OCI-M2 (cell line): ENCODE results near the gene KRTAP10-4.
"Not testable (repeated sequence)": the region's sequence is repeated elsewhere in the genome, so short reads cannot be mapped to it uniquely, and the experiment has no call there.

Source experiments
- DNase-seq: peaks from one replicate; lab custom pipeline; 2025; ENCODE audit not compliant: unreplicated experiment; lab: John Stamatoyannopoulos, UW

KRTAP10-4 gene

DNA sequence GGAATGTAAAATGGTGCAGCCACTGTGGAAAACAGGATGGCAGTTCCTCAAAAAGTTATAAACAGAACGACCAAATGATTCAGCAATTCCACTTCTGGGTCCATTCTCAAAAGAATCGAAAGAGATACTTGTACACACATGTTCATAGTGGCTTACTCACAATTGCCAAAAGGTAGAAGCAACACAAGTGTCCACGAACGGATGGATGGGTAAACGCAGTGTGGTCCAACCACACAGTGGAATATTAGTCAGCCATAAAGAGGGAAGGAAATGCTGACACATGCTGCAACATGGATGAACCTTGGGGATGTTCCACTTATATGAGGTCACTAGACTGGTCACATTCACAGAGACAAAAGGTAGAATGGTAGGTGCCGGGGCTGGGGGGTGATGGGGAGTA, 38.8 kb upstream of the KRTAP10-4 start:
- no peak for DNase-seq

DNA sequence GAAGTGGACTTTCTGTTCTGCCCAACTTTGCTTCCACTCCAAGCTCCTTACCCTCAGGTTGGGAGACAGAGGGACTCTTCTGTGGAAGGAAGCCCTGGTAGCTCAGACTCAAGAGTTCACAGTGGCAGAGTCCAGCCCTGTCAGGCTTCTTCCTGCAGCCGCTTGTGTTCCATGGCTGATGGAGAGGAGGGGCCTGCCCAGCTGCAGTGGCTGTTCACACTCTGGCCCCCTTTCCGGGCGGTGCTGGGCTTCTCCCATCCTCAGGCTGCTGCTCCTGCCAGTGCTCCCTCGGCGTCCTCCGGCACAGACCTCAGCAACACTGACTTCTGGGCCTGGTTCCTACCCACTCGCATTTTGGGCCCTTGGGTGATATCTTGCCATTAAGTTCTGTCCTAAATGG, 37.6 kb upstream of the KRTAP10-4 start:
- DNase-seq = no peak

DNA sequence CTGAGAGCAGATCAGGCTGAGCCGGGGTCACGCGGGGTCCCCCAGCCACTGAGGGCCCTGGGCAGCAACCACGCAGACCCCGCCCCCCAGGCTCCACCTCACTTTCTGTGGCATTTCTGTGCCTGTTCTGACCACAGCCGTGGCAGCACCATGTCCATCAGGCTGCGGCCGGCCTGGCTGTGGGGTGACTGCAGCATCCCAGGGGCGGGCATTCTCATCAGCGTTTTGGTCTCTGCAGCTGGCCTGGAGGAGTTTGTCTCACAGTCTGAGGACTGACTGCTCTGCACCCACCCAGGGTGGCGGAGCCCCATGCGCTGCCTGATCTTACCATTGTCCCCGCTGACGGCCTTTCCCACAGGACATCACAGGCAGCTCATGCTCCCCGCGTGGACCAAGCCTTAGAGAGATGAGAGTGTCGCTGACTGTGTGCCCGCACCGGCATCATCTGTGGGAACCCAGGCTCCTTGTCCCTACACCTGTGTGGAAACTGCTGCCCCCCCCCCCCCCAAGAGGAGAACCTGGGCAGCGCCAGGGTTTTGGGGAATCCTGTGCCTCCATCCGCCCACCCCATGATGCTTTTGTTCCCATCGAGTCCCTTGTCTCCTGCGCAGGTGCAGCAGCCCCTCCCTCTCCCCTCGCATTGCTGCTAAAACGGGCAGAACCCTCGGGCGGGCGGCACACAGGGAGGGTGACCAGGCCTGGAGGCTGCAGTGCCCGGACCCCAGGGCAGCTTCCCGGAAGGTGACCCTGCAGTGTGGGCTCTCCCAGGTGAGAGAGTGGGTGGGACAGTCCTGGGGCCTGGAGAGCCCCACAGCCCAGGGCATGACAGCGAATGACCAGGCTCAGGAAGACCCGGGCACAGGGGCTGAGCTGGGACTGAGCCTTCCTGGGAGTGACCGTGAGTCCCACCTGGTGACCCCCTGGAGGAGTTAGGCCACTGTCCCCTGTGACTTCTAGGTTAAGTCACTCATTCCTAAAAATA, 35.3 kb upstream of the KRTAP10-4 start:
- DNase-seq = no peak

DNA sequence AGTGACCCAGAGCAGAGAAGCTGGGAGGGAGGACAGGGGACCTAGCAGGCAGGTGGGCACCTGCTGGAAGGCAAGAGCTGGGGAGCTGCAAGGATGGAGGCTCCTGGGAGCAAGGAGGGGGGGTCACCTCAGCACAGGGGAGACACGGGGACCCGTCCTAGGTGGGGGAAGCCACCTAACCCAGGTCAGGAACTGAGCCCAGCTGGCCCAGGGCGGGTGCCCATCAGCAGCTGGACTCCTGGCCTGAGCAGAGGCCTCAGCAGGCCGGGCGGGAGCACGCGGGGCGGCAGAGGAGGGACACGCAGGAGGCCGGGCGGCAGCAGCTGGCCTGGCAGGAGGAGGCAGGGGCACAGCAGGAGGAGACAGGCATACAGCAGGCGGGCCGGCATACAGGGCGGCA, 34.5 kb upstream of the KRTAP10-4 start:
- DNase-seq = no peak

DNA sequence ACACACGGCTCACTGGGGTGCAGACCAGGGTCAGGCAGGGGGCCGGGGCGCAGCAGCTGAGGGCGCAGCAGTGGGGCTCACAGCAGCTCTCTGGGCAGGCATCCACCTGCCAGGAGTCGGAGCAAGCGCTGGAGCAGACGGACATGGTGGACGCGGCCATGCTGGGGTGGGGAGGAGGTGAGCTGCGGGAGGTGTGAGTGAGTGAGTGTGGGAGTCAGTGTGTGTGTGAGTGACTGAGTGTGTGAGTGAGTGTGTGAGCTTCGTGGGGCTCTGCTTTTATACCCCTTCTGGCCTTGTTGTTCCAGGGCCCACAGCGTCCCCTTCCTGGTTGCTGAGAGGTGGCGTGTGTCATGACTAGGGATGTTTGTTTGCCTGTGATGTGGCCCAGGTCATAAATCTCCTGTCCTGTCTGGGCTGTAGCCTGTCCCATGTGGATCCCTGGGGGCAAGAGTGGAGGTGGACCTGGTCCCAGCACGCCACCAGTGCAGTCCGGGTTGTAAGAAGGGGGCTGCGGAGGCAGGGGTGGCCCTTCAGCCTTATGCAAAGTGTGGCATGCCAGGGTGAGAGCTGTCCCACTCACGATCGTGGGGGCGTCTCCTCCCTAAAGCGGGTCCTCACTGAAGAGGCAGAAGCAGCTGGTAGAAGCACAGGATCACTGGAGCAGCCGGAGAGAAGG, 33.4 kb upstream of the KRTAP10-4 start, which contains the start of gene KRTAP10-1:
Gene KRTAP10-1, minus strand, starts transcription at position 205 of the 676 bp plus-strand sequence. Its CDS starts 45 bp downstream, at position 160.
- DNase-seq = no peak

DNA sequence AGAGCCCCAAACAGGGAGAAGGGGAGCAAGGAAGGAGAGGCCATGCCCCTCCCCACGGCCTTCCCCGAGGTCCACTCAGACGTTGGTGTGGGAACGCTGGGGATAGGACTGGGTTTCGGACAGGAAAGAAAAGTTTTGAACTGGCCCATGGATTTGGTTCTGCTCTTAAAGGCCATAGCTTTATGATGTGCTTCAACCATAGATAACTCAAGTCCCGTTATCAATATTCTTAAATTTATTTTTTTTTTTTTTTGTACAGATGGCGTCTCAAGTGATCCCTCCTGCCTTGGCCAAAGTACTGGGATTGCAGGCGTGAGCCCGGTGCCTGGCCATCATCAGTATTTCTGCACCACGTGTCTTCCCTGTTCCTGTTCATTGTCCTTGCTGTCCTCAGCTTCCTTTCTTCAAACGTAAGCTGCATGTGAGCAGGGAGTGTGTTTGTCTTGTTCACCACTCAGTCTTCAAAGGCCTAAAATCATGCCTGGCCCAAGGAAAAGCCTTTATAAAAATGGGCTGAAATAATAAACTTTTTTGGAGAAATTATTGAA, 32.7 kb upstream of the KRTAP10-4 start:
- no peak for DNase-seq

DNA sequence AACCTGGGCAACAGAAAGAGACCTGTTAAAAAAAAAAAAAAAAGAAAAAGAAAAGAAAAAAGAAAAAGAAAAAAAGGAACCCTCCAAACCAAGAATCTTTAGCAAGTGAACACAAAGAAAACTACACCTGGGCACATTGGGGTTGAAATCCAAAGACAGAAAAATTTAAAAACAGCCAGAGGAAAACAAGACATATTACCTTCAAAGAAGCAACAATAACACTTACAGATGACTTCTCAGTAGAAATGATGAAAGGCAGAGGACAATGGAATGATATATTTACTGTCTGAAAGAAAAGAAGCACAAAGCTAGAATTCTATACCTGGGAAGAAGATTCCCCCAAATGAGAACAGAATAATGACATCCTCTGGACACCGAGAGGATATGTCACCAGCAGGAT, 30.8 kb upstream of the KRTAP10-4 start:
- DNase-seq = no peak

DNA sequence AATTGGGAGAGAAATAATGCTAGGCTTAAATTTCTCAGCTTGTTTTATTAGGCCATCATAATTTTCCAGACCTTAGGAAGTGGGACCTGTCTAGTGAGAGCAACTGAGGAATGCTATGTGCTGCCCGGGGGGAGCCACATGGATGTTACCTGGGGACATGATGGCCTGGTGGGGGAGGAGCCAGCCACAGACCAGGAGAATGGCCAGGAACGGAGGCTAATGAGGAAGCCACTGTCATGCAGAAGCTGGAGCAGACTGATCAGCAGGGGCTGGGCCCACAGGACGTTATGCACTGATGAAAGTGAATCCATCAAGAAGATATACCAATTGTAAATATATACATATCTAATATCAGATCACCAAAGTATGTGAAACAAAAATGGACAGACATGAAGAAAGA, 29.0 kb upstream of the KRTAP10-4 start:
- no peak for DNase-seq

DNA sequence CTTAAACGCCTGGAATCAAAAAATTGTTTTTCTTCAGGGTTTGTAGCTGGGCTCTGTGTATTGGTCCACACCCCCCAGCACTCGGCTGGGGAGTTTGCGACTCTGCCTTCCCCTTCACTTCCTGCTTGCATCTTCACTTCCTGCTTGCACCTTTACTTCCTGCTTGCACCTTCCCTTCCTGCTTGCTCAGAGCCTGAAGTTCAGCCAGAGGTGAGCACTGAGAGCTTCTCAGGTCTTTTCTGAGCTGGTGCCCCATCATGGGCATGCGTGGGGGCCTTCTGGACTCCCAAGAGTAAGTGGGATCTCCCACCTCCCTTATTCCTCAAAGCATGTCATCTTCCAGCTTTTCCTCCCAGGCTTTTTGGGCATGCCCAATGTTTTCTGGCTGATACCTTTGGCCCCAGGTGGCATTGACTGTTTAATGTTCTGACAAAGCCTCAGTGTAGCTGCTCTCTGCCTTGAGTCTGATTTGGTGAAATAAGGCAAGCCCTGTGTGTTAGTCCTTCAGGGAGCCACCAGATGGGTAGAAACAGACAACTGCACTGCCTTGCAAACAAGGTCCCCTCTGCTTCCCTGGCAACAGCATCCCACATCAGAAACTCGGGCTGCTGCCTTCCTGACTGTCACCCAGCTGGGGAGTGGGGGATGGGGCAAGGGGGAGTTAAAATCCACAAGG, 25.7 kb upstream of the KRTAP10-4 start:
- DNase-seq = no peak

DNA sequence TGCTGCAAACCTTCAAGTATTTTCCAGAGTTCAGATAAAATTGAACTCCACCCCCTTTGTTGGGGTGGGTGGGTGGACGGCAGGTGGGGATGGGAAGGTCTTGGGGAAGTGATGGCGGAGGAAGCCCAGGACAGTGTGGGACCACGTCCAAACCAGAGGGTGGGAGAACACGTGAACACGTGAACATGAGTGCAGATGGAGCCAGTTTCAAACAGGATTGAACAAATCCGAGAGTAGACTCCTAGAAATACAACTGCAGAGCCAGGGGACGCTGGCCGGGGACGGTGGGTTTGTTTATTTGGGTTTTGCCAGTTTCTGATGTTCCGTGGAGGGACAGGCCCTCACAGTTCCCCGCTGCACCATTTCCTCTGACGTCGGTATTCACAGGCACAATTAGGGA, 25.1 kb upstream of the KRTAP10-4 start:
- no peak for DNase-seq

DNA sequence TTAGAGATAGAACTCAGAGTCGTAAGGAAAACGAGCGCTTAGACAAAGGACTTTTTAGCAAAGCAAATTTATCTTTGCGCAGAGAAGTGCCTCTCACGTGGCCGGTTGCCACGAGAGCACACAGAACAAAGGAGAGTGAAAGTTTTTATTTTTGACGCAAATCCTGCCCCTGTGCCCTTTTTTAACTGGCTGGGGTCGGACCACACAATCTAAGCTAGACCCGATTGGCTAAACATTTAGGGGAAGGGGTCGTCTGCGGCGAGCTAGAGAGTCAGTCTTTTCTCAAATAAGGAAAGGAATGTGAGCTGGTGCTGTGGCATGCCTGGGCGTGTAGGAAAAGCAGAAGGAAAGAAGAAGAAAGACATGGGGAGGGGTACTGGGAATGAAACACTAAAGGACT, 24.6 kb upstream of the KRTAP10-4 start:
- no peak for DNase-seq

DNA sequence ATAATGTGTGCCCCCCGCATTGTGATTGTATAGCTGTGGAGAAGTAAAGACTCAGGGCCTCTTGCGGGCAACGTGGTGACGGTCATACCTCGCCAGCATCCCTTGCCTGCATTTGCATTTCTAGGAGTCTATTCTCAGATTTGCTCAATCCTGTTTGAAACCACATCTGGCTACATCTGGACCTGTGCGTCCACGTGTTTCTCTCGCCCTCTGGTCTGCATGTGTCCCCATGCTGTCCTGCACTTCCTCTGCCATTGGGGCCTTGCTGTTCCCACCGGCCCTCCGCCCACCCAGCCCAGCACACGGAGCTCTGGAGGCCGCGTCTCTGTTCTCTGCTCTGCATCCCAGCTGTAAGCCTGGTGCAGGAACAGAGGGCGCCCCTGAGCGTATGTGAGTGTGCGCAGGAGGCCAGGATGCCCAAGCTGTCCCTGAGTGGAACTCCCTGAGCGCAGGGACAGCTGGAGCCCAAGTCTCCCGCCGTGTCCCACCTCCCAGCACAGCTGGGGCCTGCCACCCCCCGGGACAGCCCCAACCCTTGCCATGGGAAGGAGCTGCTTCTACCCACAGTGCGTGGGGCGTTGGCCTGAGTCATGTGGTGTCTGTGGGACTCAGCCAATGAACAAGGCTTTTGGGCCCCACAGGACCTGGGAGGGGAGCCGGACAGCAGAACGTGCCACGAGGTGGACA, 23.9 kb upstream of the KRTAP10-4 start:
- no peak for DNase-seq

DNA sequence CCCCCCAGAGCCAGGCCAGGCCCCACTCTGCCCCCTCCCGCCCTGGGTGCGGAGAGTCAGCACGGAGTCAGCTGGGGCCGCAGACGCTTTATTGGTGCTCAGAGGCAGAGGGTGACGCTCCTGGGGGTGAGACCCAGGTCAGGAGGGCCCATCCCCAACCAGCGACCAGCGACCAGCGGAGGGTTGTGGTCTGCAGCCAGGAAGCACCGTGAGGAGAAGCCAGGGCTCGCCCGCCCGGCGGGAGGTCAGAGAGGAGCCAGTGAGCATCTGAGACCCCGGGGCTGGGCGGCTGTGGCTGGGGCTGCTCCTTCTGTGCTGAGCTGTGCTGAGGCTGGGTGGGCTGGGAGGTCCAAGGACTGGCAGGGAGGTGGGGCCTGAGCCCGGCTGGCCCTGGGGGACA, 23.2 kb upstream of the KRTAP10-4 start:
- not testable (repeated sequence) for DNase-seq

DNA sequence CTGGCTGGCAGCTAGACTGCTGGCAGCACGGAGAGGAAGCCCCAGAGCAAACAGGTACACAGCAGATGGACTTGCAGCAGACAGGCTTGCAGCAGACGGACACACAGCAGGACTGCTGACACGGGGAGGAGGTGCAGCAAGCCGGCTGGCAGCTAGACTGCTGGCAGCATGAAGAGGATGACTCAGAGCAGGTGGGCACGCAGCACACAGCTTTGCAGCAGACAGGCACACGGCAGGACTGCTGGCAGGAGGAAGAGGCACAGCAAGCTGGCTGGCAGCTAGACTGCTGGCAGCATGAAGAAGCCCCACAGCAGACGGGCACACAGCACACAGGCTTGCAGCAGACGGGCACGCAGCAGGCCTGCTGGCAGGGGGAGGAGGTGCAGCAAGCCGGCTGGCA, 22.7 kb upstream of the KRTAP10-4 start:
- DNase-seq = no peak

DNA sequence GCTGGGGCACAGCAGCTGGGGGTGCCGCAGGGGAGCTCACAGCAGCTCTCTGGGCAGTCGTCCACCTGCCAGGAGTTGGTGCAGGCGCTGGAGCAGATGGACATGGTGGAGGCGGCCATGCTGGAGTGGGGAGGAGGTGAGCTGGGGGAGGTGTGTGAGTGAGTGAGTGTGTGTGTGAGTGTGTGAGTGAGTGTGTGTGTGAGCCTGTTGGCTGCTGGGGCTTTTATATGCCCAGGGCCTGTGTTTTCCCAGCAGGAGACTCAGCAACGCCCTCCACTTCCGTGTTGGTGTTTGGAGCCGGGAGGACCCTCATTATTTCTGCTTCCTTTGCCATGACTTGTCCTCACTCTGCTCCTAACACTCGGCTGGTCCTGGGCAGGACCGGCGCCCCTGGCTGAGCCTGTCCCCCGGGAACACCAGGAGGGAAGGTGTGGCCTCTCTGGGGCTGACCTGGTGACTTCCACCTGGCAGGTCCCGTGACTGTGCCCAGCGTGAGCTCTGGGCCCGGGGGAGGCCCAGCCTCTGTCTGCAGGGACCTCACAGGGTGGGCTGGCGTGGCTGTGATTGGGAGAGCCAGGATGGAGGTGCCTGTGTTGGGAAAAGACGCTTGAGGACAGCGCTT, 22.1 kb upstream of the KRTAP10-4 start, which contains the start of gene KRTAP10-2:
Gene KRTAP10-2, minus strand, starts transcription at position 166 of the 622 bp plus-strand sequence. Its CDS starts 47 bp downstream, at position 119.
- no peak for DNase-seq

DNA sequence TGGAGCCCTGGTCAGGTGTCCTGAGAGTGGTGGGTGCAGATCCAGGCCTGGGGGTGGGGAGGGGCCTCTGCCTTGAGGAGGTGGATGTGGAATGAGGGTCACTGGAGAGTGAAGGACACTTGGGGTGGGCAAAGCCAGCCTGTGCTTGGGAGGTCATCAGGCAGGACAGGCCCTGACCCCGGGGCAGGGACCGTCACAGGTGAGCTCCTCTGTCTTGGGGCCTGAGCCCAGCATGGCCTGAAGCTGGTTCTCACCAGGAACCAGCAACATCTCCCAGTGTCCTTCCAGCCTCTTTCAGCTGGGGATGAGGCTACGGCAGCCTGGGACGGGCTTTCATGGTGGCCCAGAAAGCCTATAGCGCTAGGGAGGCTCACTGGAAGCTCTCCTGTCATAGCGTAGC, 21.4 kb upstream of the KRTAP10-4 start:
- DNase-seq = no peak

DNA sequence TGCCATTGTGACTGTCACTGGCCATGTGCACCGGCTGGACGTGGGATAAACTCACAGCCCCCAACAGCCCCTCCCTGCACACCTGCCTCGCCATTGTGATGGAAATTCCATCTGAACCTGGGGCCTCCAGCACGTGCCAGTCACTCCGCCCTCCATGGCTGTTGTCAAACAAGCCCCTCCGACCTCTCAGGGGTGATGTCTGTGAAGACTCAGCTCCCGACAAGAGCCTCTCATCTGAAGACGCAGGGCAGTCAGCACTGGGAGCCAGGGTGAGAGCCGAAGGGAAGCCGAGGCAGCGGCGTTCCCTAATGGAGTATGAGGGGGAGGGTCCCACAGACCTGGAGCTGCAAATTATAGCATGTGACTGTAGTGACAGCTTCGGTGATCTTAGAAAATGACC, 20.8 kb upstream of the KRTAP10-4 start:
- DNase-seq = no peak

DNA sequence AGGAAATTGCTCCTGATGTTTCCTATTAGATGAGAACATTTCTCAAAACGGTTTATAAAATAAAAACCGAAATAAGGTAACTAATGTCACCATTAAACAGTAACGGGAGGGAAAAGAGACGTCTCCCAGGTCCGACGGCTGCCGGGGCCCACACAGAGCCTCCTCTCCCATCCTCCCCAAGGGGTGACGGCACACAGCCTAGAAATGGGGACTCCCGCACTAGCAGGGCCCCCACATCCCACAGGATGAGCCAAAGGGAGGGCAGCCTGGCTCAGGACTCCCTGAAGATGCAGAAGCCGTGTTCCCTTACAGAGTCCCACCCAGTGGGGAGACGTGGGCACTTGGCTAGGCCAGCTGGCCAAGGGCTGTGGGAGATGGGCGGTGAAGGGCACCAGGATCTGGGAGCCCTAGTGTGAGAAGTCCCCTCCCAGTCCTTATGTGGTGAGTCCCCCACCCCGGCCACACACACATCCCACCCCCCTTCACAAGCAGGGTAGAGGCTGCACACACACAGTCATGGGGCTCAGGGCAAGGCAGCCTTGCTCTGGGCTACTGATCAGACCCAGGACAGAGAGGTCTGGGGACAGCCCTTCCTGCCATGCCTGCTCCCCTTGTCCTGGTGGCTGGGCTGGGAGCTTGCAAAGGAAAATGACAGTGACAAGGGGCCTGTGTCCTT, 18.2 kb upstream of the KRTAP10-4 start:
- DNase-seq = no peak

DNA sequence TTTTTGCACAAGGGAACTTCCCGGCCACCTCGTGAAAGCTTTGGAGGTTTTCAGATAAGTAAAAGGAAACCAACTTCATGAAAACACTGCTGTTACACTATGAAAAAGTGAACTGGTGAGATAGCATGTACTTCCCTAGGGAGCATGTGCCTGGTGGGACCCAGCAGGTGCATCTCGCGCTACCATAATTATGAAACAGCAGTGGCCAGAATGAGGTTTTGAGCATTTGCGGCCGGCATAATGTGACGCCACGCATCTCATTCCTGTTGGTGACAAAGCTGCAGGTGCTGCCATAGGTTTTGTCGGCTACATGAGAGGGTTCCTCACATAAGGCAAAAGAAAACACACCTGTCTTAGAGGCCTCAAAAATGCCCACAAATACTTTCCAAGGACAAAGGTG, 16.6 kb upstream of the KRTAP10-4 start:
- DNase-seq = no peak
